GM10847 (cell line): ENCODE results near the gene CCDC179.

Experiments
- POLR2A ChIP-seq: IDR thresholded peaks from 2 replicates; pipeline ENCODE4 v1.6.1; 2011; ENCODE audit not compliant: insufficient read length; ENCODE audit errors: extremely low read depth

CCDC179 gene

DNA sequence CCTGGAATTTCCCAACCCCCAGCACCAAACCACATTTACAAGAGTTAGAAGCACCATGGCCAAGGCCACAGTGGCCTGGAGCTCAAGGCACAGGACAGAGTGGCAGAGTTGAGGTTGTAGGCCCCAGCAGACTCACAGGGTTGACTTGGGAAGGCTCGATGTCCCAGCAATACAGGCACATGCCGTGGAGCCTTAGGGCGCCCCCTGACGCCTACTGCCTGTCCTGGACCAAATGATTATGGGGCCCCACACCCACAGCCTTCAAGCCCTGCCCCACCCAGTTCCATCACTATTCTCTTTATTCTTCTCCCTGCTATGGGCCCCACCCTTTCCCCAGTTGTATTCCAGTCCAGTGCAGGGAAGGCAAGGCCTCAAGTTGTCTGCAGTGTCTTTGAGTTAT is at the start of gene CCDC179:
TSS of gene CCDC179 (minus strand) at position 234 of the 400 bp plus-strand sequence. CDS start at position 181, 53 bp downstream.
- TF ChIP-seq POLR2A: no peak

DNA sequence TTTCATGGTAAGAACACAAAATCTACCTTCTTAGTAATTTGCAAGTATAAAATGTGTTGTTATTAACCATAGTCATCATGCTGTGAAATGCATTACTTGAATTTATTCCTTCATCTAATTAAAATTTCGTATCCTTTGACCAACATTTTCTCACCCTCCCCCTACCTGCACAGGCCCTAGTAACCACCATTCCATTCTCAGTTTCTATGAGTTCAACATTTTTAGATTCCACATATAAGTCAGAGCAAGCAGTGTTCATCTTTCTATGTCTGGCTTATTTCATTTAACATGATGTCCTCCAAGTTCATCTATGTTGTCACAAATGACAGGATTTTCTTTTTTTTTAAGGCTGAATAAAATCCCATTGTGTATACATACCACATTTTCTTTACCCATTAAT is 43.5 kb upstream of the CCDC179 start:
- no peak for TF ChIP-seq POLR2A

DNA sequence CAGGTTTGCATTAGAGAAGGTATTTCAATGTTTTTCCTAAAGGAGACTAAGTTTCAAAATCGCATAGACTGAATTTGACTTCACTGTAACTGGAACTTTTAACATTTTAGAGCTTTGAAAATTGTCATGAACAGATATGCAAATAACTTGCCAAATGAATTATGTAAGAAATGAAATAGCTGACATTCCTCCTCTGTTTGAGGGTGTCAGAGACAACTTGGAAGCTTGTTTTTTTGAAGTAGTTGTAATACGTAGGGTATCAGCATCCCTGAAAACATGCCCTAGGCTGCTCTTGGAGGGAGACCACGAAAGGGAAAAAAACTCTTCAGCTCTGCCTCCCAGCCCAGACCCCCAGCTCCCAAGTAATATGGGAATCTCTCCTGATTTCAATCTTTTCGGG is 41.3 kb upstream of the CCDC179 start:
- no peak for TF ChIP-seq POLR2A

DNA sequence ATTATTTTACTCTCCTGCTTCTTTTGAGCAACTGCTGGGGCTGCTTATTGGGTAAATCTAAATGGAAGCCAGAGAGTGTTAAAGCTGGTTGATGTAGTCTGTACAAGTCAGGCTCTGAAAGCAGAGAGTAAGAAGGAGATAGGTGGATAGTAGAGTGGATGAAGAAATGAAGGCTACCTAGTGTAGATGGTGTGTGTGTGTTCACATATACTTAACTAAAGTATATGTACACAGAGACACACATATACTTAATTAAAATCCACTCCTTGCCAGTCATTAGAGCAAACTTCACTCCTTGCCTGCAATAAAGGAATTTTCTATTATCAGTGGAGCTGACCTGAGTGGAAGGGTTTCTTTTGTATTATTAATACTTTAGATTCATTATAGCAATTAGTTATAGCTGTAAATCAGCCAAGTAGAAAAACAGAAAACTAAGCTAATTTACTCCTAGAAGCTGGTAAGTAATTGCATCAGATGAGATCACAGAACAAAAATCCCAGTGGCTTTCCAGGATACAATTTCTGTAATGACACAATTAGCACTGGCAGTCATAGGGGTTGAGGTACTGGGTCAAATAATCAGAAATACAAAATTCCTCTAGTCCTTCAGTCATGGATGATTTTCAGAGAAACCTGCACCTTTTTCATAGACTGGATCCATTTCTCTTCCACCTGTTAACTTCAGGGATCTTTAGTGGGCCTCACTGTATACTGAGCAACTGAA is 40.7 kb upstream of the CCDC179 start:
- no peak for TF ChIP-seq POLR2A

DNA sequence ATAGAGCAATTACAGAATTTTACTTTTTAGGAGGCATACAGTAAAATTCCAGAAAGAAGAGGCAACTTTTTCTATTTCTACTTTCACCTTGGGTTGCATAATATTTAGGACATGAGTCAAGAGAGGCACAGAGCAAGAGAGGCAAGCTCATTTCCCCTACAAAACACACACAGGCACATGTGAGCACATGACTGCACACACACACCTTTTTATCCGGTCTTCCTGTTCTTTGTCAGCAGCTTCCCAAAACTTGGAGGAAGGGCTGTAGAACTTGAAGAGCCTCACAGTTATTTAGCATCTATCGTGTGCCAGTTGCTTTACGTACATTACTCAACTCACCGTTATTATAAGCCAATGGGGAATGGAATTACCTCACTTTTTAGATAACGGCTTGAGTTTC is 37.8 kb upstream of the CCDC179 start:
- TF ChIP-seq POLR2A: no peak

DNA sequence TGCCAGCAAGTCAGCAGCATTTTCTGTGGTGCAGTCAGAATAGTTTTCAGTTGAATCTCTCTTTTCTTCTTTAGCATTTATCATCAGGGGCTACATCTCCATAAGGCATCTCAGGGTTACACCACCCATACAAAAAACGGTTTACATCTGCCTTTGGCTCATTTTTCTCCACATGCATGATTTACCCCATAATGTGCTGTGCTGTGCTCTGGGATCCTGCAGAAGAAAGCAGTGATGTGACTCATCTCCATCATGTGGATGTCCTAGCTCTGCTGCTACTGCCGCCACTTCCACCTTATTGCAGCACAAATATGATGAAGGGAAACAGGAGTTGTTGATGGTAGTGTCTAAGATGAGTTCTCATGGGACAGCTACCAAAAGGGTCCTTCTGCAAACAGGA is 30.0 kb upstream of the CCDC179 start:
- no peak for TF ChIP-seq POLR2A

DNA sequence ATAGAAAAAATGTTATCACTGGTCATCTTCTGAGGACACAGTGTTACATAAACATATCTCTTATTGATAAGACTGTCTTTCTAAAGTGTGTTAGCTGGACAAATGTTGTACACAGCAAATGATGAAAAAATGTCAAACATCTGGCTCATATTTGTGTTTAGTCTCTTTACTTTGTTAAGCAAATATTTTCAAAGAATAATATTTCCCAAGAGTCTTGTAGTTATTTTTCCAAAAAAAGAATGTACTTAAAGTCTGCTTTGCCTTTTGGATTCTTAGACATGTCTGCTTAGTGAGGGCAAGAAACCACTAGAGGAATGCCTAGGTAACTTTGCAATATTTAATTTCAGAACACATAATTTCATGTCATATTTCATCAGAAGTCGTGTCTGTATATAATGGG is 23.9 kb upstream of the CCDC179 start:
- no peak for TF ChIP-seq POLR2A

DNA sequence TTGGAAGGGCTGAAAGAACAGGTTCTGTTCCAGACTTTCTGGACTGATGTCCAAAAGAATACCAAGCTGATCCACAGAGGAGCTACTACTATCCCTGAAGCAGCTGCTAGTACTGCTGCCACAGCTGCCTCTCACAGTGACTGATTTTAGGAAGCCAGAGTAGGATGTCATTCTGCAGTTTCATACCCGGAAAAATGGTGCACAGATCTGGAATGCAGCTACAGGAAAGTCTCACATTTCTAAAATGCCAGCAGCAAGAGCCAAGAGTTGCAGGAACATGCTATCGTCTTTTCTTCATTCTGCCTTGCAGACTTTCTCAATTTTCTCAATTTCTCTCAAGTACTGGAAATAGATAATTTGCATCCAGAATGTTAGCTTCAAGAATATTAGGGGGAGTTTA is 19.4 kb upstream of the CCDC179 start:
- TF ChIP-seq POLR2A: no peak

DNA sequence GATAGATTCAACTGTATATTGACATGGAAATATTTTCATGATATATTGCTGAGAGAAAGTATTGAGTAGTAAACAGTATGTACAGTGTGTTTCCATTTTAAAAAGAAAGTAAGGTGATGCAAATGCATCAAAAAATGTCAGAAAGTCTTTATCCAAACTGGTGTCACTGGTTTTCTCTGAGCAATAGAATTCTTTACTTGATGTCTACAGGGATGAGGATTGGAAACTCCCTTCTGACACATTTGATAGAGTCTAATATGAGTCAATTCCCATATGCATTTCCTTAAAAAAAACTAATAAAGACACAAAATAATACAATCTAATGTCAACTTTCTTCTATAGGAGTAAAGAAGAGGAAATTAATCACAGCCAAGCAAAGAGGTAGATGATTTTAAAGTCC is 18.3 kb upstream of the CCDC179 start:
- no peak for TF ChIP-seq POLR2A

DNA sequence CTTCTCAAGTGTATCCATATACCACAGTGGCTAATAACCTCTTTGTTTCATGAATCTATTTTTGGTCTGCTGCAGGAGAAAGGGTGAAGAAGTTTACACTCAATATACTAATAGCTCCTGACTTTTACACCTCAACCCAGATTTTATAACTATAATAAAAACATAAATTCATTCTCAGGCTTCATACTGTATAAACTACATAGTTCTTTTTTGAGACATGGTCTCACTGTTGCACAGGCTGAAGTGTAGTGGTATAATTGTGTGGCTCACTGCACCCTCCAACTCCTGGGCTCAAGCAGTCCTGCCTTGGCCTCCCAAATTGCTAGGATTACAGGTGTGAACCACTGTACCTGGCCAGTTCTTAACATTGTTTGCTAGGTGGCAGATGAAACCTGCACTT is 17.8 kb upstream of the CCDC179 start:
- TF ChIP-seq POLR2A: no peak

DNA sequence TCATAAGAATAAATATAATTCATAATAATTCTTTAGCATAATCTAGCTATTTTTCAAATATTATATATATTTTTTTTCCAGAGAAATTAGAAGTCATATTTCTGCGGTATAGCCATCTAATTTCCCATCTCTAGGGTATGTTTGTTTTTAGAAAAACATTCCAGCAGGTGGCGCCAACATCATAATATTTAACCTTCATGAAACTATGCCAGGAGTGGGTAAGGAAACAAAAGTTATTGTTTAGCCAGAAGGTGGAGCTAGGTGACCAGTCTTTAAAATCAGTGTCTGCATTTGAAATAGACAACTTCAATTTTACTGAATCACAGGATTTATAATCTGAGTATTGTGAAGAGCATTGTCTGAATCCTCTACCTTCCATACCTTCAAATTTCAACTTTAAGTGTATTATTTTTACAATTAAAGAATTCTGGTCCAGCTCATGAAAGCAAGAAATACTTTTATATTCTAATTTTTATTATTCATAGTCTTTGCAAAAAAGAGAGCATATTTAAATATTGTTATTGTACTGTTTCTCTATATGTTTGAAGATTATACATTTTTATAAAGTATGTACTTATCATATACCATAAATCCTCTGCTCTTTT is 15.7 kb upstream of the CCDC179 start:
- no peak for TF ChIP-seq POLR2A

DNA sequence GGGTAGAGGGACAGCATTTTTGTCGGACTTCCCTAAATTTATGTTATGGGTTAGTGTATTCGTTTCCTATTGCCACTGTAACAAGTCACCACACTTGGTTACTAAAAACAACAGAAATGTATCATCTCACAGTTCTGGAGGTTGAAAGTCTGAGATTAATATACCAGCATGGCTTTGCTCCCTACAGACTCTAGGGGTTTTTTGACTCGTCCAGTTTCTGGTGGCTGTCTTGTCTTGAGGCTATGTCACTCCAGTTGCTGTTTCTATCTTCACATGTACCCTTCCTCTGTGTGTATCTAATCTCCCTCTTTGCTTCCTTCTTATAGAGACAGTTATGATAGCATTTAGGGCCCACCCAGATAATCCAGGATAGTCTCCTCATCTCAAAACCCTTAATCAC is 9.1 kb upstream of the CCDC179 start:
- TF ChIP-seq POLR2A: no peak

DNA sequence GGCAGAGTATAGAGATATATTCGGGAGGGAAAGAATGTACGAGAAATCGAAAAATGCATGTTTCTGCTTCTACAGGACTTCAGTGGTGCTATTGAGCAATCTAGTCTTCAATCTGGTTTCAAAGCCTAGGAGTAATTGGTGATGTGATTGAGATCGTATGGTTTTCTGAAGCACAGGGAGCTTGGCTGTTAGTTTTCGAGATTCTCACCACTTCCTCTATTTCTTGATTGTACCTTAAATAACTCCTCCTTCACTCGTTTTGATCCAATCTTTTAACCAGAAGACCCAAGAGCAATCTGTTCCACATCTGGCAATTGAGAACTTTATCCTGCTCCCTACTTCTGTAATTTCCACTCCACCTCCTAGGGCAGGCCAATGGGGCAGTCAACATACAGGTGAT is 518 bp downstream of the CCDC179 start:
- no peak for TF ChIP-seq POLR2A

DNA sequence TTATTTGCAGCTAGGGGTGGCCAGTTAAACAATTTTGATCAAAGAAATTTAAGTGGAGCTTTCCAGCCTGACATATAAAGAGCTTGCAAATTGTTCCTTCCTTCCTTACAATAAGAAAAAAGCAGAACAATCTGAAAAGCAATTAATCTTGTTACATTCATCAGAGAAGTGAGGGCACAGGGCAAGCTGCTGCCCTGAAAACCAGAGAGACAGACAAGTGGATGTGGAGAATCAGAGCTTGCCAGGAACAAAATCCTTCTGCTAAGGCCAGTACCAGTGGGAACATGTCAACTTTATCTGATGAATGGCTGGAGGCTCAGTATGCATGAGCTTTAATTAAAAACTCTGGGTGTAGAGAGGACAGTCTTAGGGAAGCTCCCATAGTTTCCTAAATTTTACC is 8.8 kb downstream of the CCDC179 start:
- TF ChIP-seq POLR2A: no peak

DNA sequence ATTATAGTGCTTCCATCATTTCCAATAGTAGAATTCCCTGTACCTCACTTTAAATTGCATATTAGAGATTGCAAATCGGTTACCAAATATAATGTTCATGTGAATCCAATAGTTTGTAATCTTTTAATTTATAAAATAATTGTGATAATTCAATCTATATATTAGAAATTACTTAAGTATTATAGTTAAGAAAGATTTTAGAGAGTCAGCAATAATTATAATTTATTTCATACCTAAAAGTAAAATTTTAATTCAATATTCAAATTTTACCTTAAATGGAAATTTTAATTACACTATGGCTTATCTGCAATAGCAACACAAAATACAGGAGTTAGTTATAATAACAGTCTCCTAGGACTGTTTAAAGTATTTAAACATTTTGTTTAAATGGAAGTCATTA is 13.5 kb downstream of the CCDC179 start:
- TF ChIP-seq POLR2A: no peak

DNA sequence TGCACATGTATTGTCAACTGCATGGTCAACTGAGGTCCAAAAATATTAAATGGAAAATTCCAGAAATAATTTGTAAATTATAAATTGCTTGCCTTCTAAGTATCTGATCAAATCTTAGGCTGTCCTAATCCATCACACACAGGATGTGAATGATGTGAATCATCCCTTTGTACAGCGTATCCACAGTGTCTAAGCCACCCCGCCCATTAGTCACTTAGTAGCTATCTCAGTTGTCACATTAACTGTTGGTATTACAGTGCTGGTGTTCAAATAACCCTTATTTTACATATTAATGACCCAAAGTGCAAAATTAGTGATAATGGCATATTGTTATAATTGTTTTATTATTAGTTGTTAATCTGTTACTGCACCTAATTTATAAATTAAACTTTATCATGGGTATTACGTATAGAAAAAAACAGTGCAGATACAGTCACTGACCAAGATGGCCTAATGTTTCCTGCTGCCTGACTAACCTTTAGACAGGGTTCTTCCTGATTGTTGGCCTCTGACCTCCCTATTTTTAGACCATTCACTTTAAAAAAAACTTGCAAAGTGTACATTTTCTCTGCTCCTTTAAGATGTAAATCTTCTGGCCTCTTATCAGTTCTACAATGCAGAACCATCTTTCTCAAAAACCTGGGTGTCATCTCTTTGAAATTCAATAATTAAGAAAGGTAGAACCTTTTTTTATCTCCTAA is 27.8 kb downstream of the CCDC179 start:
- no peak for TF ChIP-seq POLR2A

DNA sequence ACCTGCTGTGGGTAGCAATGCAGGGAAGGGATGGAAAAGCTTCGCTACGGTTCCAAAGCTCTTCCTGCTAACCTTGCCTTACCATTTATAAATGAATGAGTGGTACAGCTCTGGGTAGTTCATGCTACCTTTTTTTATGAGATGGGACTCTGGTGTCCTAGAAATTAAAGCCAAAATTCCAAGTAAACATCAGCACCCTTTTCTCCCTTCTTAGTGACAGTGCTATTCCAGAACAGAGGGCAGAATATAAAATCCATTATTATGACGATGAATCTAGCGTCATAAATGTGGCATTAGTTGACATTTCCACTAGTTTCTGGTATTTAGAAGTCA is 30.2 kb downstream of the CCDC179 start:
- no peak for TF ChIP-seq POLR2A
